ENCODE results near the gene DCP2.

DCP2 gene

GRCh38 chr5:113067635-113068344 is 91.2 kb downstream of the DCP2 start:
- DNase-seq: no peak
- TF ChIP-seq GATA1 (IDR thresholded peaks at IDR 0.05; ENCODE audit: low read depth, low read length): no peak
- no peak for TF ChIP-seq POLR2A (IDR thresholded peaks at IDR 0.05; ENCODE audit: low read length)

- no peak for DNase-seq
- TF ChIP-seq POLR2A (IDR thresholded peaks at IDR 0.05; ENCODE audit: low read length) (no peak), GATA1 (IDR thresholded peaks at IDR 0.05; ENCODE audit: low read depth, low read length) (no peak)
These were observed 92.0 kb downstream of the DCP2 start for GRCh38 chr5:113068559-113068958.
